H9 (cell line): ENCODE results near the gene BAG3. TPM values are rescaled to one million over a fixed set of nuclear protein-coding genes. Genes with fewer than 3 reads are reported as not detected.

Source experiments
- DNase-seq: peaks from one replicate; pipeline ENCODE4 v3.0.0-alpha.2; 2017
- H2AFZ ChIP-seq: one replicate; pipeline ENCODE4 v1.6.1; 2013; ENCODE audit warnings: mild to moderate bottlenecking, low read length, control low read depth, moderate library complexity
- H2AK5ac ChIP-seq: 2 replicates; pipeline ENCODE4 v1.6.1; 2013; ENCODE audit warnings: low read length, control low read depth, mixed read lengths; ENCODE audit not compliant: insufficient read length
- H2BK120ac ChIP-seq: one replicate; pipeline ENCODE4 v1.6.1; 2013; ENCODE audit warnings: low read depth, mild to moderate bottlenecking, low read length, control low read depth, inconsistent platforms; ENCODE audit not compliant: poor library complexity, severe bottlenecking
- H2BK12ac ChIP-seq: 2 replicates; pipeline ENCODE4 v1.6.1; 2013; ENCODE audit warnings: low read length, control low read depth, mixed read lengths, low read depth; ENCODE audit not compliant: insufficient read length
- H2BK15ac ChIP-seq: 2 replicates; pipeline ENCODE4 v1.6.1; 2013; ENCODE audit warnings: low read depth, low read length, control low read depth
- H2BK20ac ChIP-seq: one replicate; pipeline ENCODE4 v1.6.1; 2013; ENCODE audit warnings: low read depth, mild to moderate bottlenecking, low read length, control low read depth, inconsistent platforms; ENCODE audit not compliant: poor library complexity, severe bottlenecking
- H2BK5ac ChIP-seq: 2 replicates; pipeline ENCODE4 v1.6.1; 2013; ENCODE audit warnings: low read length, control low read depth, mixed read lengths; ENCODE audit not compliant: insufficient read length
- H3K14ac ChIP-seq: 2 replicates; pipeline ENCODE4 v1.6.1; 2013; ENCODE audit warnings: low read length, control low read depth; ENCODE audit not compliant: insufficient read depth
- H3K18ac ChIP-seq: 2 replicates; pipeline ENCODE4 v1.6.1; 2013; ENCODE audit warnings: low read depth, mild to moderate bottlenecking, mixed read lengths, low read length, control low read depth; ENCODE audit not compliant: insufficient read length
- H3K23ac ChIP-seq: 2 replicates; pipeline ENCODE4 v1.6.1; 2013; ENCODE audit warnings: low read length, control low read depth, mixed read lengths, low read depth; ENCODE audit not compliant: insufficient read length
- H3K23me2 ChIP-seq: 2 replicates; pipeline ENCODE4 v1.6.1; 2013; ENCODE audit warnings: low read depth, mild to moderate bottlenecking, mixed read lengths, low read length, control low read depth; ENCODE audit not compliant: insufficient read length, poor library complexity, severe bottlenecking
- H3K27ac ChIP-seq: 2 replicates; pipeline ENCODE4 v1.5.1; 2013; ENCODE audit warnings: low read length, control low read depth, mixed read lengths, low read depth; ENCODE audit not compliant: insufficient read length
- H3K27me3 ChIP-seq: 2 replicates; pipeline ENCODE4 v1.6.1; 2013; ENCODE audit warnings: low read length, control low read depth, inconsistent platforms; ENCODE audit not compliant: insufficient read depth
- H3K4ac ChIP-seq: 2 replicates; pipeline ENCODE4 v1.6.1; 2013; ENCODE audit warnings: low read depth, mild to moderate bottlenecking, control low read depth, inconsistent platforms, low read length, moderate library complexity
- H3K4me1 ChIP-seq: 2 replicates; pipeline ENCODE4 v1.6.1; 2013; ENCODE audit warnings: low read length, control low read depth, inconsistent platforms; ENCODE audit not compliant: insufficient read depth
- H3K4me2 ChIP-seq: 2 replicates; pipeline ENCODE4 v1.6.1; 2013; ENCODE audit warnings: low read length, control low read depth, mixed read lengths; ENCODE audit not compliant: insufficient read length, insufficient read depth
- H3K56ac ChIP-seq: 2 replicates; pipeline ENCODE4 v1.6.1; 2013; ENCODE audit warnings: low read depth, mild to moderate bottlenecking, mixed read lengths, low read length, control low read depth; ENCODE audit not compliant: insufficient read length
- H3K79me1 ChIP-seq: 2 replicates; pipeline ENCODE4 v1.6.1; 2013; ENCODE audit warnings: low read depth, mild to moderate bottlenecking, moderate library complexity, low read length, control low read depth, inconsistent platforms; ENCODE audit not compliant: insufficient read depth, poor library complexity, severe bottlenecking
- H3K79me2 ChIP-seq: 2 replicates; pipeline ENCODE4 v1.6.1; 2013; ENCODE audit warnings: low read length, control low read depth, inconsistent platforms; ENCODE audit not compliant: insufficient read depth
- H3K9ac ChIP-seq: 2 replicates; pipeline ENCODE4 v1.6.1; 2013; ENCODE audit warnings: low read length, control low read depth, mixed read lengths; ENCODE audit not compliant: insufficient read length; ENCODE audit errors: extremely low read depth
- H3K9me3 ChIP-seq: one replicate; pipeline ENCODE4 v1.6.1; 2013; ENCODE audit warnings: low read depth, low read length, inconsistent platforms; ENCODE audit not compliant: control insufficient read depth
- H3T11ph ChIP-seq: one replicate; pipeline ENCODE4 v1.6.1; 2013; ENCODE audit warnings: mild to moderate bottlenecking, low read length, control low read depth, inconsistent platforms
- H4K20me1 ChIP-seq: one replicate; pipeline ENCODE4 v1.6.1; 2013; ENCODE audit not compliant: control insufficient read depth, insufficient read length, insufficient read depth
- H4K5ac ChIP-seq: 2 replicates; pipeline ENCODE4 v1.6.1; 2013; ENCODE audit warnings: low read depth, mild to moderate bottlenecking, mixed read lengths, low read length, control low read depth; ENCODE audit not compliant: insufficient read length
- H4K8ac ChIP-seq: replicated peaks from 2 replicates; pipeline ENCODE4 v1.6.1; 2013; ENCODE audit warnings: low read length, control low read depth, mixed read lengths, low read depth; ENCODE audit not compliant: insufficient read length
- H4K91ac ChIP-seq: 2 replicates; pipeline ENCODE4 v1.6.1; 2013; ENCODE audit warnings: low read depth, mild to moderate bottlenecking, moderate library complexity, mixed read lengths, low read length, control low read depth; ENCODE audit not compliant: insufficient read length
- H3K27ac Mint-ChIP-seq, 3 experiments: 2 replicates in 2 of 3; 3 replicates in 1 of 3; pipeline ENCODE4 v1.8.0; 2020 to 2021; ENCODE audit warnings: mixed read lengths in 3 of 3, mild to moderate bottlenecking in 1 of 3, moderate library complexity in 1 of 3
- H3K27me3 Mint-ChIP-seq: 2 replicates; pipeline ENCODE4 v1.8.0; 2021; ENCODE audit warnings: low read depth, mild to moderate bottlenecking, moderate library complexity, mixed read lengths
- H3K36me3 Mint-ChIP-seq, 3 experiments: 2 replicates in 2 of 3; 3 replicates in 1 of 3; pipeline ENCODE4 v1.8.0; 2020 to 2021; ENCODE audit warnings: low read depth in 3 of 3, mixed read lengths in 3 of 3; ENCODE audit not compliant: insufficient read depth in 1 of 3
- H3K4me1 Mint-ChIP-seq, 2 experiments: 2 replicates each; pipeline ENCODE4 v1.8.0; 2020; ENCODE audit warnings: mixed read lengths in 2 of 2
- H3K4me3 Mint-ChIP-seq, 2 experiments: 2 replicates in 1 of 2; 3 replicates in 1 of 2; pipeline ENCODE4 v1.8.0; 2020 to 2021; ENCODE audit warnings: mild to moderate bottlenecking in 2 of 2, mixed read lengths in 2 of 2, moderate library complexity in 1 of 2
- H3K9me3 Mint-ChIP-seq, 2 experiments: 2 replicates in 1 of 2; 3 replicates in 1 of 2; pipeline ENCODE4 v1.8.0; 2020; ENCODE audit warnings: mild to moderate bottlenecking in 2 of 2, mixed read lengths in 2 of 2, moderate library complexity in 1 of 2
- WGBS: extraction: QIAGEN DNeasy Blood & Tissue Kit; methylation state at CpG from one replicate; pipeline ENCODE4 v1.1.7; 2013; ENCODE audit warnings: missing lambda C conversion rate, low lambda C conversion rate, mixed read lengths; ENCODE audit not compliant: insufficient read length; ENCODE audit errors: extremely low coverage; 5-methylcytosine and 5-hydroxymethylcytosine counted together
- total RNA-seq: library from RNA; stranded (reverse); gene quantifications from 2 replicates; pipeline ENCODE4 v1.2.1, GENCODE V29; 2021
- TF ChIP-seq, protein P1 (sequence below): fragments of 200-600 bp; sonication (generic); conservative IDR thresholded peaks from 3 replicates; pipeline ENCODE4 v1.8.0; 2021; ENCODE audit warnings: antibody characterized with exemption, mild to moderate bottlenecking

The BAG3 gene
- total RNA-seq, 1 experiment from 2014 or later: 11.4 TPM

DNA sequence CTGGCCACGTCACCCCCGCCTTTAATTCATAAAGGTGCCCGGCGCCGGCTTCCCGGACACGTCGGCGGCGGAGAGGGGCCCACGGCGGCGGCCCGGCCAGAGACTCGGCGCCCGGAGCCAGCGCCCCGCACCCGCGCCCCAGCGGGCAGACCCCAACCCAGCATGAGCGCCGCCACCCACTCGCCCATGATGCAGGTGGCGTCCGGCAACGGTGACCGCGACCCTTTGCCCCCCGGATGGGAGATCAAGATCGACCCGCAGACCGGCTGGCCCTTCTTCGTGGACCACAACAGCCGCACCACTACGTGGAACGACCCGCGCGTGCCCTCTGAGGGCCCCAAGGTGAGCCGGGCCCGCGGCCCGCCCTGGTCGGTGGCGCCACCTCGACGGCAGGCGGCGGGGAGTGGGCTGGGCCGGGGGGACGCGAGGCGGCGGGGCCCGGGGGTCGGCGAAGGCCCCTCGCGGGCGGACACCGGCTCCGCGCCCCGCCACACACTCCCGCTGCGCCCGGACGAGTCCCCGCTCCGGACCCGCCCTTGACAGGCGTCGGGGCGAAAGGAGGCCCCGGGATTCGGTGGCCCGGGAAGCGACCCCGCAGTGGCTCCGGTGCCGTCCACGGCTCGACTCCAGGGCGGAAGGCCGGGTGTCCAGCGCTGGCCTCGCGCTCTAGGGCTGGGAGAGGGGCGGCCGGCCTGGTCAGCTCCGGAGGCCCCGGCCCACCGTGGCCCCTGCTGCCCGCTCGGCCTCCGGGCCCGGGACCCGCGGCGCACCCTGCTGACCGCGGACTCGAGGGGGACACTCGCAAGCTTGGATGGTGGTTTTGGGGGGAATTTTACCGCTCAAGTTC lies 557 bp downstream of the BAG3 start:
- H4K5ac ChIP-seq: no peak overlapping the region
- peak overlapping the region; percentile 76 for H3K14ac ChIP-seq
- no peak overlapping the region for H3K23ac ChIP-seq
- Mint-ChIP-seq H3K4me1 (peaks cover 30 to 34% of the 10 kb centered on the region in 2 experiments), H3K27ac (peak overlapping the region in 1 of 3 experiments; percentile 53; a peak in 2 of 7 replicates), H3K4me3 (peak overlapping the region; percentile 79 to 88), H3K9me3 (no peaks in the 10 kb centered on the region), H3K27me3 (no peaks in the 10 kb centered on the region; the same call in none of the 2 replicates), H3K36me3 (peaks cover 0 to 11% (median 2%) of the 10 kb centered on the region in 3 experiments; a peak in 4 of 7 replicates)
- no peak overlapping the region for H2BK20ac ChIP-seq
- peaks cover 4% of the 10 kb centered on the region; the same call in 1 of the 2 replicates for H3K4me1 ChIP-seq
- H3K9me3 ChIP-seq: no peaks in the 10 kb centered on the region
- H3K4ac ChIP-seq: no peak overlapping the region
- no peaks in the 10 kb centered on the region; the same call in 1 of the 2 replicates for H3K79me2 ChIP-seq
- H2BK5ac ChIP-seq: no peak overlapping the region
- H3K18ac ChIP-seq: peak overlapping the region; percentile 80
- TF ChIP-seq, protein P1, sequence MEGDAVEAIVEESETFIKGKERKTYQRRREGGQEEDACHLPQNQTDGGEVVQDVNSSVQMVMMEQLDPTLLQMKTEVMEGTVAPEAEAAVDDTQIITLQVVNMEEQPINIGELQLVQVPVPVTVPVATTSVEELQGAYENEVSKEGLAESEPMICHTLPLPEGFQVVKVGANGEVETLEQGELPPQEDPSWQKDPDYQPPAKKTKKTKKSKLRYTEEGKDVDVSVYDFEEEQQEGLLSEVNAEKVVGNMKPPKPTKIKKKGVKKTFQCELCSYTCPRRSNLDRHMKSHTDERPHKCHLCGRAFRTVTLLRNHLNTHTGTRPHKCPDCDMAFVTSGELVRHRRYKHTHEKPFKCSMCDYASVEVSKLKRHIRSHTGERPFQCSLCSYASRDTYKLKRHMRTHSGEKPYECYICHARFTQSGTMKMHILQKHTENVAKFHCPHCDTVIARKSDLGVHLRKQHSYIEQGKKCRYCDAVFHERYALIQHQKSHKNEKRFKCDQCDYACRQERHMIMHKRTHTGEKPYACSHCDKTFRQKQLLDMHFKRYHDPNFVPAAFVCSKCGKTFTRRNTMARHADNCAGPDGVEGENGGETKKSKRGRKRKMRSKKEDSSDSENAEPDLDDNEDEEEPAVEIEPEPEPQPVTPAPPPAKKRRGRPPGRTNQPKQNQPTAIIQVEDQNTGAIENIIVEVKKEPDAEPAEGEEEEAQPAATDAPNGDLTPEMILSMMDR: no peak
- peak; percentile 40 for DNase-seq
- peak overlapping the region; percentile 64 for H3K4me2 ChIP-seq
- no peak overlapping the region for H4K91ac ChIP-seq
- peak overlapping the region; percentile 73 for H3K9ac ChIP-seq
- no peaks in the 10 kb centered on the region for H3K23me2 ChIP-seq
- no peak overlapping the region for H2AK5ac ChIP-seq
- H2BK12ac ChIP-seq: no peak overlapping the region
- no peak overlapping the region for H2AFZ ChIP-seq
- H2BK120ac ChIP-seq: no peak overlapping the region
- H4K20me1 ChIP-seq: no peaks in the 10 kb centered on the region
- H3K27me3 ChIP-seq: no peaks in the 10 kb centered on the region
- no peak overlapping the region for H3T11ph ChIP-seq
- H4K8ac ChIP-seq: no peak overlapping the region
- H3K56ac ChIP-seq: no peak overlapping the region
- H3K79me1 ChIP-seq: no peaks in the 10 kb centered on the region
- WGBS: no CpG with 5 or more reads among the region's 107 CpGs
- H3K27ac ChIP-seq: no peak overlapping the region
- no peak overlapping the region for H2BK15ac ChIP-seq
